SK-N-SH (cell line): Measurements from ENCODE around the gene B4GALT1.

ENCODE experiments used
- CTCF ChIP-seq: fragments of 200-600 bp; sonication (generic); IDR thresholded peaks from 2 replicates; pipeline ENCODE4 v1.6.1; 2017; ENCODE audit warnings: antibody characterized with exemption, mild to moderate bottlenecking, moderate library complexity
- EP300 ChIP-seq, 2 experiments: IDR thresholded peaks; 2 replicates each; pipeline versions ENCODE4 v1.4.0 to v1.6.1; 2012; ENCODE audit warnings: borderline replicate concordance in 1 of 2, low read depth in 1 of 2, low read length in 1 of 2
- GABPA ChIP-seq: IDR thresholded peaks from 2 replicates; pipeline ENCODE4 v1.4.0; 2012; ENCODE audit warnings: low read depth, mild to moderate bottlenecking
- GATA2 ChIP-seq: sonication (generic); formaldehyde crosslinking; IDR thresholded peaks from 2 replicates; pipeline ENCODE4 v1.5.0; 2020; ENCODE audit warnings: mild to moderate bottlenecking, missing genetic modification reagents
- JUND ChIP-seq: IDR thresholded peaks from 2 replicates; pipeline ENCODE4 v1.4.0; 2012
- MAX ChIP-seq: IDR thresholded peaks from 2 replicates; pipeline ENCODE4 v1.4.0; 2012; ENCODE audit warnings: low read depth
- RCOR1 ChIP-seq: fragments of 150-350 bp; IDR thresholded peaks from 2 replicates; pipeline ENCODE4 v1.6.1; 2017; ENCODE audit warnings: antibody characterized with exemption, low read length
- RFX5 ChIP-seq: IDR thresholded peaks from 2 replicates; pipeline ENCODE4 v1.6.1; 2012; ENCODE audit warnings: mild to moderate bottlenecking, improper control_type of control experiment, low read length
- RXRA ChIP-seq: IDR thresholded peaks from 2 replicates; pipeline ENCODE4 v1.4.0; 2012; ENCODE audit warnings: low read depth, mild to moderate bottlenecking, borderline replicate concordance
- TF ChIP-seq, protein P1 (sequence below): IDR thresholded peaks from 2 replicates; pipeline ENCODE4 v1.6.1; 2012; ENCODE audit warnings: mild to moderate bottlenecking, low read depth, low read length, moderate library complexity

- TF ChIP-seq CTCF (no peak), RCOR1 (no peak), GABPA (no peak), RFX5 (no peak), JUND (no peak), RXRA (no peak), EP300 (IDR thresholded peaks at IDR 0.05; ENCODE audit: borderline replicate concordance in 1 of 2, low read depth in 1 of 2, low read length in 1 of 2) (no peak), MAX (no peak), GATA2 (CRISPR knock-in tag) (no peak)
- TF ChIP-seq, protein P1, sequence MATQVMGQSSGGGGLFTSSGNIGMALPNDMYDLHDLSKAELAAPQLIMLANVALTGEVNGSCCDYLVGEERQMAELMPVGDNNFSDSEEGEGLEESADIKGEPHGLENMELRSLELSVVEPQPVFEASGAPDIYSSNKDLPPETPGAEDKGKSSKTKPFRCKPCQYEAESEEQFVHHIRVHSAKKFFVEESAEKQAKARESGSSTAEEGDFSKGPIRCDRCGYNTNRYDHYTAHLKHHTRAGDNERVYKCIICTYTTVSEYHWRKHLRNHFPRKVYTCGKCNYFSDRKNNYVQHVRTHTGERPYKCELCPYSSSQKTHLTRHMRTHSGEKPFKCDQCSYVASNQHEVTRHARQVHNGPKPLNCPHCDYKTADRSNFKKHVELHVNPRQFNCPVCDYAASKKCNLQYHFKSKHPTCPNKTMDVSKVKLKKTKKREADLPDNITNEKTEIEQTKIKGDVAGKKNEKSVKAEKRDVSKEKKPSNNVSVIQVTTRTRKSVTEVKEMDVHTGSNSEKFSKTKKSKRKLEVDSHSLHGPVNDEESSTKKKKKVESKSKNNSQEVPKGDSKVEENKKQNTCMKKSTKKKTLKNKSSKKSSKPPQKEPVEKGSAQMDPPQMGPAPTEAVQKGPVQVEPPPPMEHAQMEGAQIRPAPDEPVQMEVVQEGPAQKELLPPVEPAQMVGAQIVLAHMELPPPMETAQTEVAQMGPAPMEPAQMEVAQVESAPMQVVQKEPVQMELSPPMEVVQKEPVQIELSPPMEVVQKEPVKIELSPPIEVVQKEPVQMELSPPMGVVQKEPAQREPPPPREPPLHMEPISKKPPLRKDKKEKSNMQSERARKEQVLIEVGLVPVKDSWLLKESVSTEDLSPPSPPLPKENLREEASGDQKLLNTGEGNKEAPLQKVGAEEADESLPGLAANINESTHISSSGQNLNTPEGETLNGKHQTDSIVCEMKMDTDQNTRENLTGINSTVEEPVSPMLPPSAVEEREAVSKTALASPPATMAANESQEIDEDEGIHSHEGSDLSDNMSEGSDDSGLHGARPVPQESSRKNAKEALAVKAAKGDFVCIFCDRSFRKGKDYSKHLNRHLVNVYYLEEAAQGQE, result no peak
Measured at GRCh38 chr9:33153666-33154065, 13.5 kb downstream of the B4GALT1 start.
